Esophagus muscularis mucosa (tissue), 4 donors: ENCODE results near the gene MYH6. TPM values are rescaled to one million over a fixed set of nuclear protein-coding genes. Genes with fewer than 3 reads are reported as not detected.
A peak's percentile ranks its signal among the peaks of the same experiment; 100 is the strongest.

ENCODE experiments used
- DNase-seq: peaks from one replicate; pipeline ENCODE4 v3.0.0-alpha.2; 2017; ENCODE audit errors: extremely low spot score
- H3K27ac ChIP-seq, 4 donors: fragments of 200-600 bp; sonication (generic); replicated peaks in 1 of 4; 1 replicate in 3 of 4; 2 replicates in 1 of 4; pipeline ENCODE4 v1.5.1; 2016 to 2019; ENCODE audit warnings: mild to moderate bottlenecking in 1 of 4
- H3K27me3 ChIP-seq, 4 donors: fragments of 200-600 bp; sonication (generic); one replicate each; pipeline versions ENCODE4 v1.5.1 to v1.6.0; 2016 to 2019
- H3K36me3 ChIP-seq, 4 donors: fragments of 200-600 bp; sonication (generic); one replicate each; pipeline ENCODE4 v1.5.1; 2016 to 2019
- H3K4me1 ChIP-seq, 4 donors: fragments of 200-600 bp; sonication (generic); one replicate each; pipeline ENCODE4 v1.5.1; 2016 to 2019
- H3K4me3 ChIP-seq, 4 donors: fragments of 200-600 bp; sonication (generic); 1 replicate in 2 of 4; 2 replicates in 2 of 4; pipeline ENCODE4 v1.5.1; 2016 to 2019; ENCODE audit warnings: mild to moderate bottlenecking in 4 of 4, moderate library complexity in 1 of 4
- H3K9me3 ChIP-seq, 4 donors: fragments of 200-600 bp; sonication (generic); 1 replicate in 3 of 4; 2 replicates in 1 of 4; pipeline ENCODE4 v1.5.1; 2016 to 2019
- EP300 ChIP-seq: sonication (generic); formaldehyde crosslinking; IDR thresholded peaks from one replicate; pipeline ENCODE4 v1.6.1; 2017; ENCODE audit warnings: antibody characterized with exemption
- POLR2A ChIP-seq: fragments of 450-650 bp; IDR thresholded peaks from one replicate; pipeline ENCODE4 v1.6.1; 2017; ENCODE audit warnings: antibody characterized with exemption, moderate library complexity, mild to moderate bottlenecking, low read depth
- POLR2AphosphoS5 ChIP-seq, 2 donors: sonication (generic); formaldehyde crosslinking; IDR thresholded peaks; one replicate each; pipeline ENCODE4 v1.6.1; 2017; ENCODE audit warnings: antibody characterized with exemption in 2 of 2
- WGBS: methylation state at CpG from one replicate; pipeline ENCODE4 v1.1.5; 2018; 5-methylcytosine and 5-hydroxymethylcytosine counted together
- intact Hi-C: fragments of 100-400 bp; cut with DNase I; formaldehyde crosslinking; loops from one replicate; pipeline ENCODE4 v1.15.1; 2023
- total RNA-seq, 4 donors: library from RNA; depleted of rRNA; stranded (reverse); fragments of >200 nt; gene quantifications; one replicate each; pipeline versions ENCODE4 v1.1.0 to v1.2.1, GENCODE V29; 2016
- TF ChIP-seq, protein P1 (sequence below), 3 experiments: fragments of 200-600 bp in 2 of 3; fragments of 450-650 bp in 1 of 3; sonication (generic) in 2 of 3; IDR thresholded peaks; one replicate each; pipeline ENCODE4 v1.5.1; 2017 to 2019; ENCODE audit warnings: antibody characterized with exemption in 3 of 3, mild to moderate bottlenecking in 2 of 3, moderate library complexity in 1 of 3

MYH6 gene
- total RNA-seq, 4 donors from 2014 or later = under 0.01 to 0.06 (median under 0.01) TPM; not detected in 1

GRCh38 chr14:23439107-23439835 is 31.2 kb upstream of the MYH6 start:
- intact Hi-C loops = no loop called here
- Histone ChIP-seq H3K27me3 (no peaks in the 10 kb centered on the region), H3K4me1 (peaks cover 12 to 25% (median 24%) of the 10 kb centered on the region in 4 donors), H3K36me3 (no peaks in the 10 kb centered on the region), H3K9me3 (no peaks in the 10 kb centered on the region), H3K4me3 (no peak overlapping the region), H3K27ac (peak overlapping the region in 1 of 4 donors; percentile 58)
- TF ChIP-seq POLR2A (no peak), EP300 (no peak), POLR2AphosphoS5 (IDR thresholded peaks at IDR 0.05) (no peak)
- TF ChIP-seq, protein P1, sequence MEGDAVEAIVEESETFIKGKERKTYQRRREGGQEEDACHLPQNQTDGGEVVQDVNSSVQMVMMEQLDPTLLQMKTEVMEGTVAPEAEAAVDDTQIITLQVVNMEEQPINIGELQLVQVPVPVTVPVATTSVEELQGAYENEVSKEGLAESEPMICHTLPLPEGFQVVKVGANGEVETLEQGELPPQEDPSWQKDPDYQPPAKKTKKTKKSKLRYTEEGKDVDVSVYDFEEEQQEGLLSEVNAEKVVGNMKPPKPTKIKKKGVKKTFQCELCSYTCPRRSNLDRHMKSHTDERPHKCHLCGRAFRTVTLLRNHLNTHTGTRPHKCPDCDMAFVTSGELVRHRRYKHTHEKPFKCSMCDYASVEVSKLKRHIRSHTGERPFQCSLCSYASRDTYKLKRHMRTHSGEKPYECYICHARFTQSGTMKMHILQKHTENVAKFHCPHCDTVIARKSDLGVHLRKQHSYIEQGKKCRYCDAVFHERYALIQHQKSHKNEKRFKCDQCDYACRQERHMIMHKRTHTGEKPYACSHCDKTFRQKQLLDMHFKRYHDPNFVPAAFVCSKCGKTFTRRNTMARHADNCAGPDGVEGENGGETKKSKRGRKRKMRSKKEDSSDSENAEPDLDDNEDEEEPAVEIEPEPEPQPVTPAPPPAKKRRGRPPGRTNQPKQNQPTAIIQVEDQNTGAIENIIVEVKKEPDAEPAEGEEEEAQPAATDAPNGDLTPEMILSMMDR (IDR thresholded peaks at IDR 0.05) = no peak
- 90% methylated on average over 3 of the region's 6 CpGs for WGBS
- no peak for DNase-seq

DNA sequence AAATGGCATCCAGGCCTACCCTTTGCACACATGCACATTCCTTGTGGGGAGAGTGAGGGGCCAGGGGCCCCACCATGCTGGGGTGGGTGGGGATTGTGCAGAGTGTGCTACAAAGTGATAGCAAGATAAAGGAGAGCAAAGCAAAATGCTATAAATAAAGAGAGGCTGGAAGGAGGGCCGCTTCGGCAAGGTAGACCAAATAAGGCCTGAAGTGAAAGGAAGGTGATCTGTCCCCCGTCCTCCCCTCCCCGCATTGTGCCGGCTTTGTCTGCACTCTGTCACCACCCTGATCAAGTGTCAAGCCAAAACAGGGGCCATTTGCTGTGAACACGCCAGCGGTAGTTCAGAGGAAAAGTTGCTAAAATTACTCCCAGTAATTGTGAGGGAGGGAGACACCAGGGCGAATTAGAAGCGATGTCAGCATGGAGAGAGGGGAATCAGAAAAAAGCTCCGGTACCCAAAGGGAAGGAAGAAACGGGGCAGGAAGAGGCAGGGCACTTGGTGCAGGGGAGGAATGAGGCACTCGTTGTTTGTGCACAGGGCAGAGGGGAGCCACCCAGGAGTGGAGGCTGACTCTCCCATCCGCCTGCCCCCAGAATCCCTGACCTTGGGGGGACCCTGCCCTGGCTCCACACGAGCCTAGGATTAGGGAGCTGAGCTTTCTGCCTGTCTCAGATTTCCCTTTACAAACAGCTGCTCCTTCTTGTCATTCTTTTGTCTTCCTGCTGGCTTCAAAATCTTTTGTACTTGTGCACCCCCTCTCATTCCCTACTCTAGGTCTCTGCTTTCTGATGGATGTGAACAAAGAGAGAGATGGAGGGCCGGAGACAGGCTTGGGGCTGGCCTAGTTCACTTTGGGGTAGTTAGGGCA is 30.3 kb upstream of the MYH6 start:
- Histone ChIP-seq H3K27me3 (no peaks in the 10 kb centered on the region), H3K4me3 (peak overlapping the region in 1 of 4 donors; percentile 6), H3K27ac (peak overlapping the region in 3 of 4 donors; percentile 31 to 68 (median 58)), H3K4me1 (peaks cover 12 to 25% (median 24%) of the 10 kb centered on the region in 4 donors), H3K9me3 (no peaks in the 10 kb centered on the region), H3K36me3 (no peaks in the 10 kb centered on the region)
- intact Hi-C loops = no loop called here
- no peak for DNase-seq
- 38% methylated on average over 15 of the region's 15 CpGs for WGBS
- TF ChIP-seq POLR2A (no peak), EP300 (no peak), POLR2AphosphoS5 (IDR thresholded peaks at IDR 0.05) (no peak)
- TF ChIP-seq, protein P1 (IDR thresholded peaks at IDR 0.05) = no peak

DNA sequence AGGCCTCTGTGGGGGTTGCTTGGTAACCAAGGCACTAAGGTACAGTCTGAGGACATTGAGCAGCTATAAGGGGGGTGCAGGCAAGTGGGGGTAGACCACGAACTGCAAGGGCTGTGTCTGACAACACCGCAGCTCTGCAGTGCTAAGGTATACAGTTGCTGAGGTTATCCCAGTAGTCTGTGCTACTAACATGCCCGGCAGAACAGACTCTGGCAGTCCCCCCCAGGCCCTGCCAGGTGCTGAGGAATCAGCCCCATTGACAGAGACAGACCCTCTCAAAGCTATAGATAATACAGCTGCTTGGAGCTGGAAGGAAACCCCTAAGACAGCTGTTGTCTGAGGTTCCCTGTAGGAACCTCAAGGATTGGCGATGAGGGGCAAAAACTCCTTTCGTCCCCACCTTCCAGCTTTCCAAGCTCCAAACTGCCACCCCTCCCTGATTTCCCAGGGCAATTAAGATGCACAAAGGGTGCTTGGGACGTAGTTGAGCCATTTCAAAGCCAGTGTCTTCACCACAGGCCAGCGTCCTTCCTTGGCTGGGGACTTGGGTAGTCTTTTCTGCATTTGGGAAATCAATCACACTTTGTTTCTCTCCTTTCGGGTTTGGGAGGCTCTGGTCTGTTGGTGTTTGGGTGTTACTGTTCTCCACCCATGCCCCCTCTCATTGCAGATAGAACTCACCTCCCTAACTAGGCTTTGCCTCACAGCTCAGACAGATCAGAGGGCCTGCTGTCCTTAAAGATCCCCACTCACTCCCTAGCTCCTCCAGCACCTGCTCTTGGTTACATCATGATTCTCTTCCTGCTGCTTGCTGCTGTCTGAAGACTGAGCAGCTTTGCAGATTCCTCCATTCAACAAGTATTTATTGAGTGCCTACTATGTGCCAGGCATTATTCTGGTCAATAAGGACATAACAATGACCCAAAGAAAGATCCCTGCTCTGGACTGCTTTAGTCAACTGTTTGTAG is 29.3 kb upstream of the MYH6 start:
- Histone ChIP-seq H3K4me3 (no peak overlapping the region), H3K36me3 (no peaks in the 10 kb centered on the region), H3K27ac (peak overlapping the region in 2 of 4 donors; percentile 58 to 68), H3K4me1 (peaks cover 12 to 25% (median 24%) of the 10 kb centered on the region in 4 donors), H3K27me3 (no peaks in the 10 kb centered on the region), H3K9me3 (no peaks in the 10 kb centered on the region)
- WGBS = 78% methylated on average over 8 of the region's 8 CpGs
- intact Hi-C loops = no loop called here
- no peak for TF ChIP-seq EP300
- TF ChIP-seq, protein P1 (IDR thresholded peaks at IDR 0.05) = no peak
- TF ChIP-seq POLR2AphosphoS5 (IDR thresholded peaks at IDR 0.05) = no peak
- no peak for TF ChIP-seq POLR2A
- DNase-seq = no peak

GRCh38 chr14:23436327-23437132 is 28.5 kb upstream of the MYH6 start:
- H3K4me1 ChIP-seq = peaks cover 8 to 25% (median 24%) of the 10 kb centered on the region in 4 donors
- intact Hi-C loops = no loop called here
- DNase-seq = no peak

More at GRCh38 chr14:23436327-23437132, 28.5 kb upstream of the MYH6 start:
- Histone ChIP-seq H3K36me3 (no peaks in the 10 kb centered on the region), H3K27ac (no peak overlapping the region), H3K27me3 (no peaks in the 10 kb centered on the region), H3K4me3 (no peak overlapping the region), H3K9me3 (no peaks in the 10 kb centered on the region)
- TF ChIP-seq POLR2A (no peak), POLR2AphosphoS5 (IDR thresholded peaks at IDR 0.05) (no peak), EP300 (no peak)
- TF ChIP-seq, protein P1 (IDR thresholded peaks at IDR 0.05) = no peak
- WGBS = 70% methylated on average over 12 of the region's 15 CpGs
